GM19238 (cell line): ENCODE results near the gene ASMTL.
"Not testable (repeated sequence)": the region's sequence is repeated elsewhere in the genome, so short reads cannot be mapped to it uniquely, and the experiment has no call there.

Experiments used
- DNase-seq: peaks from one replicate; pipeline ENCODE4 v3.0.0; 2011; ENCODE audit warnings: low spot score; ENCODE audit not compliant: insufficient read length

Gene ASMTL

GRCh38 chrX:1389181-1389992 is 63.3 kb downstream of the ASMTL start:
- DNase-seq, result no peak

GRCh38 chrX:1388651-1389050 is 64.1 kb downstream of the ASMTL start:
- no peak for DNase-seq

DNA sequence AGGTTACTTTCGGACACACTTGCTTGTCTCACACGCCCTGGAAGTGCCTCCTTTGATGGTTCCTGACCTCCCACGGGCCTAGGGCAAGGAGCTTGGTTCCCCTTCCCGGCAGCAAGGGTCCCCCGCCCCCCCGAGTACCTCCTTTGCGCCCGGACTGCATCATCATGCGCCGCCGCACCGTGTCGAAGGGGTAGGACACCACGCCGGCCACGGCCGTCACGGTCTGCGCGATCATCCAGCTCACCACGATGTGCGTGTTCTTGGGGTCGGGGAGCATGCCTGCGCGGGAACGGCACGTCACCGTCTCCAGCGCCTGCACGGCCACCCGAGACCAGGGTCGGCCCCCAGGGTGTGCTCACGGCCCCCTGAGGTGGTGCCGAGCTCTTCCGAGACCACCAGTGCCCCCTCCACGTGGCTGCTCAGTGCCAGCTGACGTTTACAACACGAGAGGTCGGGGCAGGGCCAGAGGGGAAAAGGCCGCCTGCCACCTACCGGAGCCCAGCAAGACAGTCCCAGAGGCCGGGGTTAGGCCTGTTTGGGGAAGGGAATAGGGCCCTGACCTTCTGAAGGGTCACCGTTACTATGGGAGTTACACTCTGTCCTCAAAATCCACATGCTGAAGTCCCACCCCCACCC is 65.5 kb downstream of the ASMTL start:
- no peak for DNase-seq

DNA sequence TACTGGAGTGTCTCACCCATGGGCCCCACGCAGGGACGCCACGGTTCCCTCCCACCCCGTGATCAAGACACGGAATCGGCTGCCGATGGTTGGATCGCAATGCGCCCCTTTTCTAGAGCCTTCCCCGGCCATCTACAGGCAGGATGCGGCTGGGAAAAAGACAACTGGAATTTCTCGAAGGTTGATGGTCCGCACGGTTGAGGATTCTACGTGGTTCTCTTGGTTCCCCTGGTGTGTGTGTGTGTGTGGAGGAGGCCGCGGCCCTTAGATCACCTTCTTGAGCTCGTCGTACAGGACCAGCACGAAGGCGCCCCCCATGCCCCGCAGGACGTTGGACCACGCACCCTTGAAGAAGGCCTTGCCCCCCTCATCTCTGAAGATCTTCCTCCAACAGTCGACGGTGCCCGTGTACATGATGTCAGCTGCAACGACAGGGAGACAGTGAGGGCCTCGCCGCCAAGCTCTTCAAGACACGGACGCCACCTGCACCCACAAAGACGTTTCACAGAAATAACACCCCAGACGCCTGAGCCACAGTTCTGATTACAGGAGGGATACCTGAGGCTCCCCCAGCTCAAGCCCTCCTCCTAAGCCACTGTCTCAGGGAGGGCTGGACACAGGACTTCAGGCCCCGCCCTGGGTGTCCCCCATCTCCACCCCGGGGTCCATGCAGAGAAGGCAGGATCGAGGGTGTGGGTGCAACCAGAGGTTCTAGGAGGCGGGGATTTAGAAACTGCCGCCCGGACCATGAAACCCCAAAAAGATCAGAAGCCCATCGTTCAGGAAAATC is 66.2 kb downstream of the ASMTL start:
- DNase-seq, result no peak

DNA sequence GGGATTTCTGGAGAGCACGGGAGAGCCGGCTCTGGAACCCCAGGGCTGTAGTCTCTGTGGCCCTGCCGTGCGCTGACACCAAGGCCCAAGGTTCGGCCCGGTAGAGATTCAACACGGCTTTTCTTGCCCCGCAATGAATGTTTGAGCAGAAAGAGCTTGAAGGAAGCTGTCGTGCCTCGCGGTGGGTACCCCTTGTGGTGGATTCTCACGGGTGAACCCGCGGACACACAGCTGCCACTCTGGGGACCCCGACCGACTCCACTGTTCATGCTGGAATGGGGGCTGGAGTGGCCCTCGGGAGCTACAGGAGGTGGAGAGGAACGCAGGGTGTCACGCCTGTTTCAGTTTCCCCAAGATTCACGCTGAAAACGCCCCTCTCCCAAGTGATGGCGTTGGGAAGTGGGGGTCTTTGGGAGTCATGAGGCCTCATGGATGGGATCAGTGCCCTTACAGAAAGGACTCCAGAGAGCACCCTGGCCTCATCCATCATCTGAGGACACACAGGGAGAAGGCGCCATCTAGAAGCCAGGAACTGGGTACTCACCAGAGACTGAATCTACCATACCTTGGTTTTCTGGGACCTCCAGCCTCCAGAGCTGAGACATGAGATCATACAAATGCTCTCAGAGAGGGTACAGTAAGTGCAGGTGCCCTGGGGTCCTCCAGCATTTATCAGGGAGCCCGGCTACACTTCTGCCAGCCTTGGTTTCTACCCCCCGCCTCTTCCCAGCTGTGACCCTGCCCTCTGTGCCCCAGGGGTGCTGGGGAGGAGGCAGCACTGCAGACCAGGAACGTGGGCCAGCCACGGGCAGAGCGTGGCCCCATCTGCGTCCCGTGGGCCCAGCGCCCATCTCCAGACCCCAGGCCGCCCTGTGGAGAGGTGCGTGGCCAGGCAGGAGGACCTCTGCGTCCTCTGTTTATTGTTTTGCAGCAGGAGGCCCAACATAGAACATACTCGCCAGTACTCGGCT is 67.2 kb downstream of the ASMTL start:
- no peak for DNase-seq

DNA sequence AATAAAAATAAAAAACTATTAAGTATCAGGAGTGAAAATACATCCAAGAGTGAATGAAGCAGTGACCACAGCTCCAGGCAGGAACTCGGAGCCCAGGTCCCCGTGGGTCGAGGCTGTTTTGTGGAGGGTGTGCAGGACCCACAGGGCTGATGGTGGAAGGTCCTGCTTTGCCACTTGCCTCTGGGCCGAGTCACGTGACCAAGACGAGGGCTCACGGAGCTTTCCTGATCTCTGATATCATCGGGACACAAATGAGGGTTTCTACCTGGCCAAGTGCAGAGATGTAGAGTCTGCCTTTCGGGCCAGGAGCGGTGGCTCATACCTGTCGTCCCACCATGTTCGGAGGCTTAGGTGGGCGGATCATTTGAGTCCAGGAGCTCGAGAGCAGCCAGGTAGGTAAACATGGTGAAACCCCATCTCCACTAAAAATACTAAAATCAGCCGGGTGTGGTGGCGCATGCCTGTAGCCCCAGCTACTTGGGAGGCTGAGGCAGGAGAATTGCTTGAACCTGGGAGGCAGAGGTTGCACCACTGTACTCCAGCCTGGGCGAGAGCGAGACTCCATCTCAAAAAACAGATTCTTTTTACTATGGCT is 68.0 kb downstream of the ASMTL start:
- DNase-seq, result no peak

GRCh38 chrX:1380672-1381233 is 72.0 kb downstream of the ASMTL start:
- DNase-seq, result no peak

- DNase-seq, result no peak
Measured at GRCh38 chrX:1378306-1378759, 74.4 kb downstream of the ASMTL start.

GRCh38 chrX:1368385-1368698 is 84.4 kb downstream of the ASMTL start:
- no peak for DNase-seq

DNA sequence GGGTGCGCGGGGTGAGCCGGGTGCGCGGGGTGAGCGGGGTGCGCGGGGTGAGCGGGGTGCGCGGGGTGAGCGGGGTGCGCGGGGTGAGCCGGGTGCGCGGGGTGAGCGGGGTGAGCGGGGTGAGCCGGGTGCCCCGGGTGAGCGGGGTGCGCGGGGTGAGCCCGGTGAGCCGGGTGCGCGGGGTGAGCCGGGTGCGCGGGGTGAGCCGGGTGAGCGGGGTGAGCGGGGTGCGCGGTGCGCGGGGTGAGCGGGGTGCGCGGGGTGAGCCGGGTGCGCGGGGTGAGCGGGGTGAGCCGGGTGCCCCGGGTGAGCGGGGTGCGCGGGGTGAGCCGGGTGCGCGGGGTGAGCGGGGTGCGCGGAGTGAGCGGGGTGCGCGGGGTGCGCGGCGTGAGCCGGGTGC is 86.3 kb downstream of the ASMTL start:
- not testable (repeated sequence) for DNase-seq

- DNase-seq, result no peak
Measured at GRCh38 chrX:1361910-1362309, 90.8 kb downstream of the ASMTL start.

DNA sequence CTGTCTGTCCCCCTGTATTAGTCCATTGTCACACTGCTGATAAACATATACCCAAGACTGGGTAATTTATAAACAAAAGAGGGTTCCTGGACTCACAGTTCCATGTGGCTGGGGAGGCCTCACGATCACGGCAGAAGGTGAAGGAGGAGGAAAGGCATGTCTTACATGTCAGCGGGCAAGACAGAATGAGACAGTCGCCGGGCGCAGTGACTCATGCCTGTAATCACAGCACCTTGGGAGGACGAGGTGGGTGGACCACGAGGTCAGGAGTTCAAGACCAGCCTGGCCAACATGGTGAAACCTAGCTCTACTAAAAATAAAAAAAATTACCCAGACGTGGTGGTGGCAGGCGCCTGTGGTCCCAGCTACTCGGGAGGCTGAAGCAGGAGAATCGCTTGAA is 91.4 kb downstream of the ASMTL start:
- no peak for DNase-seq

DNA sequence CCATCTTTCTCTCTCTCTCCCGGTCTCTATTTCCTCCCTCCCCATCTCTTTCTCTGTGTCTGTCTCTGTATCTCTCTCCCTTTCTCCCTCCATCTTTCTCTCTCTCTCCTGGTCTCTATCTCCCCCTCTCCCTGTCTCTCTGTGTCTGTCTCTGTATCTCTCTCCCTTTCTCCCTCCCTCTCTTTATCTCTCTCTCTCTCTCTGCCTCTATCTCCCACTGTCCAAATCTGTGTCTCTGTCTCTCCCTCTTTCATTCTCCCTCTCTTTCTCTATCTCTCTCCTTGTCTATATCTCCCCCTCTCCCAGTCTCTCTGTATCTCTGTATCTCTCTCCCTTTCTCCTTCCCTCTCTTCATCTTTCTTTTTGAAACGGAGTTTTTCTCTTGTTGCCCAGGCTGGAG is 92.5 kb downstream of the ASMTL start:
- no peak for DNase-seq

DNA sequence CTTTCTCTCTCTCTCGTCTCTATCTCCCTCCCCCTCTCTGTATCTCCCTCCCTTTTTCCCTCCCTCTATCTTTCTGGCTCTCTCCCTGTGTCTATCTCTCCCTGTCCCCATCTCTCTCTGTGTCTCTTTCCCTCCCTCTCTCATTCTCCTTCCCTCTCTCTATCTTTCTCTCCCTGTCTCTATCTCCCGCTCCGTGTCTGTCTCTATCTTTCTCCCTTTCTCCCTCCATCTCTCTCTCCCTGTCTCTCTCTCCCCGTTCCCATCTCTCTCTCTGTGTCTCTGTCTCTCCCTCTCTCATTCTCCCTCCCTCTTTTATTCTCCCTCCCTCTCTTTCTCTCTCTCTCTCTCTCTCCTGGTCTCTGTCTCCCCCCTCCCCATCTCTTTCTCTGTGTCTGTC is 93.2 kb downstream of the ASMTL start:
- DNase-seq, result no peak

- no peak for DNase-seq
Measured at GRCh38 chrX:1358793-1359476, 93.8 kb downstream of the ASMTL start.

DNA sequence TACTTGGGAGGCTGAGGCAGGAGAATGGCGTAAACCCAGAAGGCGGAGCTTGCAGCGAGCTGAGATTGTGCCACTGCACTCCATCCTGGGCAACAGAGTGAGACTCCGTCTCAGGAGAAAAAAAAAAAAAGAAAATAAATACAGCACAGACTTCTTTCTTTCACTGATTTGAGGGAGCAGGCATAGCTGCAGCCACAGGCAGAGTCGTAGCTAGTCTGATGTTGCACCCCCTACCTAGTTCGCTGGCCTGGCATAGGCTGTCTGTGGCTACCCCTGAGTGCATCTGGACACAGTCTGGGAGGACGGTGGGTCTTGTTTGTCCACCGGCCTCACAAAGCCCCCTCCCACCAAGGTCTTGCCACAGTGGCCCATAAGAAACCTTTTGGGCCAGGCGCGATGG is 94.7 kb downstream of the ASMTL start:
- no peak for DNase-seq

DNA sequence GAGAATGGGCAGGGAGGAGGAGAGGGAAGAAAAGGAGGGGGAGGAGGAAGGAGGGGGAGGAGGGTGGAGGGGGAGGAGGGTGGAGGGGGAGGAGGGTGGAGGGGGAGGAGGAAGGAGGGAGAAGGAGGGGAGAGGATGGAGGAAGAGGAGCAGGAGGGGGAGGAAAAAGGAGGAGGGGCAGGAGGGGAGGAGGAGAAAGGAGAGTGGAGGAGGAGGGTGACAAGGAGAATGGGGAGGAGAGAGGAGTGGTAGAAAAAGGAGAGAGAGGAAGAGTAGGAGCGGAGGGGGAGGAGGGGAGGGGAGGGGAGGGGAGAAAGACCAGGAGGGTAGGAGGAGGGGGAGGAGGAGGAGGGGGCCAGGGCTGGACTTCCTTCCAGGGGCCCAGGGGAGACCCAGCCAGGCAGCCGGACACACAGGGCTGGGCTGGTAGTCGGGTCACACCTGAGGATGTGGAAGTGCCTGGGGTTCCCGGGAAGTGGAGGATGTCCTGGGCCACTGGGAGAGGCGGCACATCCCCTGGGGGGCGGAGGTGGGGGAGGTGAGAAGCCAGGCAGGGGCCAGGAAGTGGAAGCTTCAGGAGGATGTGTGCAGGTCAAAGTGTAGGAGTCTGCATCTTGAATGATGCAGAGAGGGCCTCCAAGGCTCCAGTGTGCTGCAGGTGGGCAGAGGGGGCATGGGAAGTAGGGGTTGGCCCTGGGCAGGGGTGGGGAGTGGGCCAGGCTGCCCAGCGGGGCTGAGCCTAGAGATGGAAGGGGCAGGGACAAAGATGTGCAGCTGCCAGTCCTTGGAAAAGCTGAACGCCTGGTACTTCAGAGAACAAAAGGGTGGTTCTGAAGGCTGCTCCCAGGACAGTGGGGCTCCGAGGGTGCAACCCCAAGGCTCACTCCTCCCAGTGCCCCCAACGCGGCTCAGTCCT is 97.3 kb downstream of the ASMTL start:
- no peak for DNase-seq

GRCh38 chrX:1354036-1355019 is 98.4 kb downstream of the ASMTL start:
- DNase-seq, result no peak
